Thoracic aorta (tissue), 2 donors: ENCODE measurements around the gene RFC1. TPM values are rescaled to one million over a fixed set of nuclear protein-coding genes. Genes with fewer than 3 reads are reported as not detected.

Source experiments
- ATAC-seq: fragments of 150-250 bp; one replicate; pipeline ENCODE4 v1.8.0; 2017; ENCODE audit warnings: low read depth; ENCODE audit not compliant: insufficient number of reproducible peaks, low FRiP score
- DNase-seq: peaks from one replicate; pipeline ENCODE4 v3.0.0-alpha.2; 2020; ENCODE audit warnings: low spot score
- H3K27ac ChIP-seq, 2 donors: fragments of 200-600 bp; sonication (generic); 1 replicate in 1 of 2; 2 replicates in 1 of 2; pipeline ENCODE4 v1.5.1; 2016; ENCODE audit warnings: mild to moderate bottlenecking in 2 of 2, moderate library complexity in 2 of 2
- H3K27me3 ChIP-seq: fragments of 200-600 bp; sonication (generic); replicated peaks from 2 replicates; pipeline ENCODE4 v1.6.0; 2016; ENCODE audit warnings: mild to moderate bottlenecking; ENCODE audit not compliant: insufficient read depth
- H3K36me3 ChIP-seq: fragments of 200-600 bp; sonication (generic); one replicate; pipeline ENCODE4 v1.5.1; 2016
- H3K4me1 ChIP-seq, 2 donors: fragments of 200-600 bp; sonication (generic); 1 replicate in 1 of 2; 2 replicates in 1 of 2; pipeline versions ENCODE4 v1.5.1 to v1.6.0; 2016; ENCODE audit warnings: low read depth in 2 of 2, mild to moderate bottlenecking in 1 of 2; ENCODE audit not compliant: control insufficient read depth in 1 of 2
- H3K4me3 ChIP-seq: fragments of 200-600 bp; sonication (generic); 2 replicates; pipeline ENCODE4 v1.5.1; 2016; ENCODE audit warnings: mild to moderate bottlenecking
- H3K9me3 ChIP-seq: fragments of 200-600 bp; sonication (generic); 2 replicates; pipeline ENCODE4 v1.5.1; 2016
- CTCF ChIP-seq: fragments of 200-600 bp; sonication (generic); IDR thresholded peaks from one replicate; pipeline ENCODE4 v1.5.1; 2019; ENCODE audit warnings: antibody characterized with exemption
- total RNA-seq, 2 donors: library from RNA; depleted of rRNA; stranded (reverse); fragments of >200 nt; gene quantifications; one replicate each; pipeline versions ENCODE4 v1.1.0 to v1.2.3, GENCODE V29; 2016

Gene RFC1
- total RNA-seq, 2 donors from 2014 or later = 36.2 to 38.6 TPM

- Histone ChIP-seq H3K4me3 (no peak overlapping the region), H3K36me3 (no peaks in the 10 kb centered on the region), H3K4me1 (no peaks in the 10 kb centered on the region), H3K9me3 (no peaks in the 10 kb centered on the region), H3K27me3 (no peaks in the 10 kb centered on the region), H3K27ac (no peak overlapping the region)
- no peak for TF ChIP-seq CTCF
- DNase-seq (no peak), ATAC-seq (no peak)
Measured at GRCh38 chr4:39342731-39343130, 23.4 kb downstream of the RFC1 start.

- DNase-seq = no peak
- Histone ChIP-seq H3K27ac (no peak overlapping the region), H3K36me3 (no peaks in the 10 kb centered on the region), H3K9me3 (no peaks in the 10 kb centered on the region), H3K4me1 (no peaks in the 10 kb centered on the region), H3K4me3 (no peak overlapping the region), H3K27me3 (no peaks in the 10 kb centered on the region)
- no peak for ATAC-seq
- no peak for TF ChIP-seq CTCF
Measured at GRCh38 chr4:39341075-39341725, 25.0 kb downstream of the RFC1 start.

GRCh38 chr4:39339968-39340367, 26.2 kb downstream of the RFC1 start:
- Histone ChIP-seq H3K4me1 (no peaks in the 10 kb centered on the region), H3K4me3 (no peak overlapping the region), H3K9me3 (no peaks in the 10 kb centered on the region), H3K36me3 (no peaks in the 10 kb centered on the region), H3K27me3 (no peaks in the 10 kb centered on the region), H3K27ac (no peak overlapping the region)
- TF ChIP-seq CTCF = no peak
- ATAC-seq (no peak), DNase-seq (no peak)

- Histone ChIP-seq H3K4me3 (no peak overlapping the region), H3K9me3 (no peaks in the 10 kb centered on the region), H3K36me3 (no peaks in the 10 kb centered on the region), H3K27ac (no peak overlapping the region), H3K4me1 (no peaks in the 10 kb centered on the region), H3K27me3 (no peaks in the 10 kb centered on the region)
- ATAC-seq = no peak
- DNase-seq = no peak
- TF ChIP-seq CTCF = no peak
Measured at GRCh38 chr4:39337841-39338240, 28.3 kb downstream of the RFC1 start.

GRCh38 chr4:39335566-39335965, 30.6 kb downstream of the RFC1 start:
- ATAC-seq (no peak), DNase-seq (no peak)
- Histone ChIP-seq H3K36me3 (no peaks in the 10 kb centered on the region), H3K9me3 (no peaks in the 10 kb centered on the region), H3K27me3 (no peaks in the 10 kb centered on the region), H3K4me3 (no peak overlapping the region), H3K27ac (no peak overlapping the region), H3K4me1 (no peaks in the 10 kb centered on the region)
- TF ChIP-seq CTCF = no peak
